ENCODE data around the gene DAZAP1.

DNA sequence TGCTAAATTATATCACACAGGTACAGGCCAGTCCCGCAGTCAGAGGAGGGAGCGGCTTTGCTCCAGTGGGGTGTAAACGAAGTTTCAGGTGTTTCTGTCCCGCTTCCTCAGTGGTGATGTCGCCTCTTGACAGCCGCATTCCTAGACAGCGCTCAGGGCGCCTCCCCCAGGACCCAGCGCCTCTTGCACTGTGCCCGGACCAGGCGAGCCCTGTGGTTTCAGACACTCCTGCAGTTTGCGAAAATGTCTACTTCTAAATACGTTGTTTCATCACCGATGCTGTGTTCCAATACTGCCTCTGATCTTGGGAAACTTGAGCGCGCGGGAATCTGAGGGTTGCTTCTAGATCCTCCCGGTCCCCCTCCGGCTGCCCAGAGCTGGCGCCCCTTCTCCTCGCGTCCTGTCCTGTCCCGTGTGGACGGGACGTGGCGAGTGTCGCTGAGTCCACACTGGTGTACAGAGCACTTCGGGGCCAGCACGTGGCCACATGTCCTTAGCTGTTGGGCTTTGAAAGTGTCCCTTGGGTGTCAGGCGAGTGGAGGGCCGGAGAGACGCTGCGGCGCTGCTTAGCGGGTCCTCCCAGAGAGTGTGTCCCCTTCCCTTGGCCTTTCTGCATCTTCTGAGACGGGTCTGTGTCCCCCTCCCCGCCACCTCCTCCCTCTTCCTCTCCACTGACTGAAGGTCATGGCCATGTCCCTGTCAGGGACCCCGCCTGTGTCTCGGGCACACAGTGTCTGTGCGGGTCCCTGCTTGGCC is 16.2 kb downstream of the DAZAP1 start:
- TF ChIP-seq EZH2phosphoT487 (IDR thresholded peaks at IDR 0.05; ENCODE audit: low read depth, severe bottlenecking, unreplicated experiment), result no peak
- TF ChIP-seq, protein P1, sequence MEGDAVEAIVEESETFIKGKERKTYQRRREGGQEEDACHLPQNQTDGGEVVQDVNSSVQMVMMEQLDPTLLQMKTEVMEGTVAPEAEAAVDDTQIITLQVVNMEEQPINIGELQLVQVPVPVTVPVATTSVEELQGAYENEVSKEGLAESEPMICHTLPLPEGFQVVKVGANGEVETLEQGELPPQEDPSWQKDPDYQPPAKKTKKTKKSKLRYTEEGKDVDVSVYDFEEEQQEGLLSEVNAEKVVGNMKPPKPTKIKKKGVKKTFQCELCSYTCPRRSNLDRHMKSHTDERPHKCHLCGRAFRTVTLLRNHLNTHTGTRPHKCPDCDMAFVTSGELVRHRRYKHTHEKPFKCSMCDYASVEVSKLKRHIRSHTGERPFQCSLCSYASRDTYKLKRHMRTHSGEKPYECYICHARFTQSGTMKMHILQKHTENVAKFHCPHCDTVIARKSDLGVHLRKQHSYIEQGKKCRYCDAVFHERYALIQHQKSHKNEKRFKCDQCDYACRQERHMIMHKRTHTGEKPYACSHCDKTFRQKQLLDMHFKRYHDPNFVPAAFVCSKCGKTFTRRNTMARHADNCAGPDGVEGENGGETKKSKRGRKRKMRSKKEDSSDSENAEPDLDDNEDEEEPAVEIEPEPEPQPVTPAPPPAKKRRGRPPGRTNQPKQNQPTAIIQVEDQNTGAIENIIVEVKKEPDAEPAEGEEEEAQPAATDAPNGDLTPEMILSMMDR (IDR thresholded peaks at IDR 0.05; ENCODE audit: poor library complexity), result no peak

All from hepatocyte (in vitro differentiated cells).